H9 (cell line): Measurements from ENCODE around the gene ACP4. TPM values are rescaled to one million over a fixed set of nuclear protein-coding genes. Genes with fewer than 3 reads are reported as not detected.

Source experiments
- DNase-seq: peaks from one replicate; pipeline ENCODE4 v3.0.0-alpha.2; 2017
- H2AFZ ChIP-seq: one replicate; pipeline ENCODE4 v1.6.1; 2013; ENCODE audit warnings: mild to moderate bottlenecking, low read length, control low read depth, moderate library complexity
- H2AK5ac ChIP-seq: 2 replicates; pipeline ENCODE4 v1.6.1; 2013; ENCODE audit warnings: low read length, control low read depth, mixed read lengths; ENCODE audit not compliant: insufficient read length
- H2BK120ac ChIP-seq: one replicate; pipeline ENCODE4 v1.6.1; 2013; ENCODE audit warnings: low read depth, mild to moderate bottlenecking, low read length, control low read depth, inconsistent platforms; ENCODE audit not compliant: poor library complexity, severe bottlenecking
- H2BK12ac ChIP-seq: 2 replicates; pipeline ENCODE4 v1.6.1; 2013; ENCODE audit warnings: low read length, control low read depth, mixed read lengths, low read depth; ENCODE audit not compliant: insufficient read length
- H2BK15ac ChIP-seq: 2 replicates; pipeline ENCODE4 v1.6.1; 2013; ENCODE audit warnings: low read depth, low read length, control low read depth
- H2BK20ac ChIP-seq: one replicate; pipeline ENCODE4 v1.6.1; 2013; ENCODE audit warnings: low read depth, mild to moderate bottlenecking, low read length, control low read depth, inconsistent platforms; ENCODE audit not compliant: poor library complexity, severe bottlenecking
- H2BK5ac ChIP-seq: 2 replicates; pipeline ENCODE4 v1.6.1; 2013; ENCODE audit warnings: low read length, control low read depth, mixed read lengths; ENCODE audit not compliant: insufficient read length
- H3K14ac ChIP-seq: 2 replicates; pipeline ENCODE4 v1.6.1; 2013; ENCODE audit warnings: low read length, control low read depth; ENCODE audit not compliant: insufficient read depth
- H3K18ac ChIP-seq: 2 replicates; pipeline ENCODE4 v1.6.1; 2013; ENCODE audit warnings: low read depth, mild to moderate bottlenecking, mixed read lengths, low read length, control low read depth; ENCODE audit not compliant: insufficient read length
- H3K23ac ChIP-seq: 2 replicates; pipeline ENCODE4 v1.6.1; 2013; ENCODE audit warnings: low read length, control low read depth, mixed read lengths, low read depth; ENCODE audit not compliant: insufficient read length
- H3K23me2 ChIP-seq: 2 replicates; pipeline ENCODE4 v1.6.1; 2013; ENCODE audit warnings: low read depth, mild to moderate bottlenecking, mixed read lengths, low read length, control low read depth; ENCODE audit not compliant: insufficient read length, poor library complexity, severe bottlenecking
- H3K27ac ChIP-seq: 2 replicates; pipeline ENCODE4 v1.5.1; 2013; ENCODE audit warnings: low read length, control low read depth, mixed read lengths, low read depth; ENCODE audit not compliant: insufficient read length
- H3K27me3 ChIP-seq: 2 replicates; pipeline ENCODE4 v1.6.1; 2013; ENCODE audit warnings: low read length, control low read depth, inconsistent platforms; ENCODE audit not compliant: insufficient read depth
- H3K4ac ChIP-seq: 2 replicates; pipeline ENCODE4 v1.6.1; 2013; ENCODE audit warnings: low read depth, mild to moderate bottlenecking, control low read depth, inconsistent platforms, low read length, moderate library complexity
- H3K4me1 ChIP-seq: 2 replicates; pipeline ENCODE4 v1.6.1; 2013; ENCODE audit warnings: low read length, control low read depth, inconsistent platforms; ENCODE audit not compliant: insufficient read depth
- H3K4me2 ChIP-seq: 2 replicates; pipeline ENCODE4 v1.6.1; 2013; ENCODE audit warnings: low read length, control low read depth, mixed read lengths; ENCODE audit not compliant: insufficient read length, insufficient read depth
- H3K56ac ChIP-seq: 2 replicates; pipeline ENCODE4 v1.6.1; 2013; ENCODE audit warnings: low read depth, mild to moderate bottlenecking, mixed read lengths, low read length, control low read depth; ENCODE audit not compliant: insufficient read length
- H3K79me1 ChIP-seq: 2 replicates; pipeline ENCODE4 v1.6.1; 2013; ENCODE audit warnings: low read depth, mild to moderate bottlenecking, moderate library complexity, low read length, control low read depth, inconsistent platforms; ENCODE audit not compliant: insufficient read depth, poor library complexity, severe bottlenecking
- H3K79me2 ChIP-seq: 2 replicates; pipeline ENCODE4 v1.6.1; 2013; ENCODE audit warnings: low read length, control low read depth, inconsistent platforms; ENCODE audit not compliant: insufficient read depth
- H3K9ac ChIP-seq: 2 replicates; pipeline ENCODE4 v1.6.1; 2013; ENCODE audit warnings: low read length, control low read depth, mixed read lengths; ENCODE audit not compliant: insufficient read length; ENCODE audit errors: extremely low read depth
- H3K9me3 ChIP-seq: one replicate; pipeline ENCODE4 v1.6.1; 2013; ENCODE audit warnings: low read depth, low read length, inconsistent platforms; ENCODE audit not compliant: control insufficient read depth
- H3T11ph ChIP-seq: one replicate; pipeline ENCODE4 v1.6.1; 2013; ENCODE audit warnings: mild to moderate bottlenecking, low read length, control low read depth, inconsistent platforms
- H4K20me1 ChIP-seq: one replicate; pipeline ENCODE4 v1.6.1; 2013; ENCODE audit not compliant: control insufficient read depth, insufficient read length, insufficient read depth
- H4K5ac ChIP-seq: 2 replicates; pipeline ENCODE4 v1.6.1; 2013; ENCODE audit warnings: low read depth, mild to moderate bottlenecking, mixed read lengths, low read length, control low read depth; ENCODE audit not compliant: insufficient read length
- H4K8ac ChIP-seq: replicated peaks from 2 replicates; pipeline ENCODE4 v1.6.1; 2013; ENCODE audit warnings: low read length, control low read depth, mixed read lengths, low read depth; ENCODE audit not compliant: insufficient read length
- H4K91ac ChIP-seq: 2 replicates; pipeline ENCODE4 v1.6.1; 2013; ENCODE audit warnings: low read depth, mild to moderate bottlenecking, moderate library complexity, mixed read lengths, low read length, control low read depth; ENCODE audit not compliant: insufficient read length
- H3K27ac Mint-ChIP-seq, 3 experiments: 2 replicates in 2 of 3; 3 replicates in 1 of 3; pipeline ENCODE4 v1.8.0; 2020 to 2021; ENCODE audit warnings: mixed read lengths in 3 of 3, mild to moderate bottlenecking in 1 of 3, moderate library complexity in 1 of 3
- H3K27me3 Mint-ChIP-seq: 2 replicates; pipeline ENCODE4 v1.8.0; 2021; ENCODE audit warnings: low read depth, mild to moderate bottlenecking, moderate library complexity, mixed read lengths
- H3K36me3 Mint-ChIP-seq, 3 experiments: 2 replicates in 2 of 3; 3 replicates in 1 of 3; pipeline ENCODE4 v1.8.0; 2020 to 2021; ENCODE audit warnings: low read depth in 3 of 3, mixed read lengths in 3 of 3; ENCODE audit not compliant: insufficient read depth in 1 of 3
- H3K4me1 Mint-ChIP-seq, 2 experiments: 2 replicates each; pipeline ENCODE4 v1.8.0; 2020; ENCODE audit warnings: mixed read lengths in 2 of 2
- H3K4me3 Mint-ChIP-seq, 2 experiments: 2 replicates in 1 of 2; 3 replicates in 1 of 2; pipeline ENCODE4 v1.8.0; 2020 to 2021; ENCODE audit warnings: mild to moderate bottlenecking in 2 of 2, mixed read lengths in 2 of 2, moderate library complexity in 1 of 2
- H3K9me3 Mint-ChIP-seq, 2 experiments: 2 replicates in 1 of 2; 3 replicates in 1 of 2; pipeline ENCODE4 v1.8.0; 2020; ENCODE audit warnings: mild to moderate bottlenecking in 2 of 2, mixed read lengths in 2 of 2, moderate library complexity in 1 of 2
- CTCF ChIP-seq: fragments of 200-600 bp; sonication (generic); conservative IDR thresholded peaks from 3 replicates; pipeline ENCODE4 v1.8.0; 2021; ENCODE audit warnings: antibody characterized with exemption, mild to moderate bottlenecking
- WGBS: extraction: QIAGEN DNeasy Blood & Tissue Kit; methylation state at CpG from one replicate; pipeline ENCODE4 v1.1.7; 2013; ENCODE audit warnings: missing lambda C conversion rate, low lambda C conversion rate, mixed read lengths; ENCODE audit not compliant: insufficient read length; ENCODE audit errors: extremely low coverage; 5-methylcytosine and 5-hydroxymethylcytosine counted together
- total RNA-seq: library from RNA; stranded (reverse); gene quantifications from 2 replicates; pipeline ENCODE4 v1.2.1, GENCODE V29; 2021

ACP4 gene
- total RNA-seq, 1 experiment from 2014 or later, result not detected

DNA sequence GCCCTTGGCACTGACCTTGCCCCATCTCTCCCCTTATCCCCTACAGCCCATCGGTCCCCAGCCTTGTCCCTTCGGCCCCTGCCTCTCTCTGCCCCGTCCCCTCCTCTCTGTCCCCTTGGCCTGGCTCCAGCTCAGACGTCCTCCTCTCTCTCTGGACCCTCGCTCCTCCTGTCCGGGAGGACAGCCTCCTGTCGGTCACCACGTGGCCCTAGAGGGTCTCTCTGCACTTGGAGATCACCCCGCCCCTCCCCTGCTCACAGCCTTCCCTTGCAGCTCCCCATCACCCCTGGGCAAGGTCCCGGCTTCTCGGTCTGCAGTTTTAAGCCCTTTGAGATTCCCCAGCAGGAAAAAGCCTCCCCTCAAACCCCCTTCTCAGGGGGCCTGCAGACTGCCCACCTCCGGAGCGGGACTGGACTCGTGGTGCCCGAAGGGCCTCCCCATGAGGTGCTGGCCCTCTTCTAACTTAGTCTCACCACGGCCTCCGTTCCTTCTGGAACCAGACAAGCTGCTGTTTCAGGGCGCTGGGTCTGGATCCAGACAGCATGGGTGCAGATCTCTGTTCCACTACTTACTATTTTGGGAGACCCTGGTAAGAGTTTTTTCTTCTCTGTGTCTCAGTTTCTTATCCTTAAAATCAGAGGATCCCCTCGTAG is 46.5 kb downstream of the ACP4 start:
- H2AK5ac ChIP-seq, result no peak overlapping the region
- peak overlapping the region; percentile 14 to 92 (median 55); a peak in 4 of 7 replicates for H3K27ac Mint-ChIP-seq
- H3K9me3 Mint-ChIP-seq, result no peaks in the 10 kb centered on the region; a peak in 3 of 5 replicates
- no peaks in the 10 kb centered on the region for H4K20me1 ChIP-seq
- H2BK15ac ChIP-seq, result no peak overlapping the region
- no CpG with 5 or more reads among the region's 19 CpGs for WGBS
- H2BK5ac ChIP-seq, result no peak overlapping the region
- H3K27me3 Mint-ChIP-seq, result peaks cover 77% of the 10 kb centered on the region
- H3K79me2 ChIP-seq, result no peaks in the 10 kb centered on the region
- no peak for DNase-seq
- peaks cover 4% of the 10 kb centered on the region for H3K23me2 ChIP-seq
- H2AFZ ChIP-seq, result no peak overlapping the region
- no peaks in the 10 kb centered on the region for H3K79me1 ChIP-seq
- no peak overlapping the region for H4K8ac ChIP-seq
- peaks cover 2% of the 10 kb centered on the region; the same call in 1 of the 2 replicates for H3K27me3 ChIP-seq
- no peak overlapping the region for H3T11ph ChIP-seq
- H2BK20ac ChIP-seq, result no peak overlapping the region
- H2BK120ac ChIP-seq, result no peak overlapping the region
- no peaks in the 10 kb centered on the region for H3K36me3 Mint-ChIP-seq
- H3K14ac ChIP-seq, result no peak overlapping the region
- peak overlapping the region; percentile 67 for H3K4me2 ChIP-seq
- H3K56ac ChIP-seq, result no peak overlapping the region
- peaks cover 13 to 26% of the 10 kb centered on the region in 2 experiments for H3K4me1 Mint-ChIP-seq
- no peak overlapping the region for H3K23ac ChIP-seq
- H3K9ac ChIP-seq, result no peak overlapping the region
- H3K4me1 ChIP-seq, result no peaks in the 10 kb centered on the region
- no peak overlapping the region for H3K18ac ChIP-seq
- no peak overlapping the region for H4K91ac ChIP-seq
- peak overlapping the region; percentile 79 to 97 for H3K4me3 Mint-ChIP-seq
- no peaks in the 10 kb centered on the region for H3K9me3 ChIP-seq
- H3K4ac ChIP-seq, result no peak overlapping the region
- no peak overlapping the region for H4K5ac ChIP-seq
- no peak for TF ChIP-seq CTCF
- H3K27ac ChIP-seq, result no peak overlapping the region
- H2BK12ac ChIP-seq, result no peak overlapping the region
